Parathyroid adenoma (tissue), 2 donors: ENCODE measurements around the gene CDH4.

Source experiments
- H2AFZ ChIP-seq: fragments of 300-600 bp; sonication (generic); one replicate; pipeline ENCODE4 v1.7.0; 2017; ENCODE audit warnings: antibody characterized with exemption, mild to moderate bottlenecking
- H3K27ac ChIP-seq: fragments of 300-600 bp; sonication (generic); one replicate; pipeline ENCODE4 v1.7.0; 2017
- H3K27me3 ChIP-seq: fragments of 300-600 bp; sonication (generic); one replicate; pipeline ENCODE4 v1.7.0; 2017; ENCODE audit warnings: low read length; ENCODE audit not compliant: control insufficient read depth, insufficient read depth
- H3K36me3 ChIP-seq: fragments of 300-600 bp; sonication (generic); one replicate; pipeline ENCODE4 v1.7.0; 2017; ENCODE audit warnings: low read length; ENCODE audit not compliant: control insufficient read depth, insufficient read depth
- H3K4me1 ChIP-seq: fragments of 300-600 bp; sonication (generic); one replicate; pipeline ENCODE4 v1.7.0; 2017; ENCODE audit warnings: control low read depth
- H3K4me2 ChIP-seq: fragments of 300-600 bp; sonication (generic); one replicate; pipeline ENCODE4 v1.7.0; 2017; ENCODE audit warnings: low read length
- H3K4me3 ChIP-seq: fragments of 300-600 bp; sonication (generic); one replicate; pipeline ENCODE4 v1.7.0; 2017; ENCODE audit warnings: low read depth, low read length
- H3K79me2 ChIP-seq: fragments of 300-600 bp; sonication (generic); one replicate; pipeline ENCODE4 v1.7.0; 2017; ENCODE audit warnings: control low read depth
- H3K9ac ChIP-seq: fragments of 300-600 bp; sonication (generic); one replicate; pipeline ENCODE4 v1.7.0; 2017; ENCODE audit warnings: mild to moderate bottlenecking
- H3K9me3 ChIP-seq: fragments of 300-600 bp; sonication (generic); one replicate; pipeline ENCODE4 v1.7.0; 2017; ENCODE audit warnings: low read length; ENCODE audit not compliant: control insufficient read depth
- TF ChIP-seq, protein P1 (sequence below): fragments of 300-600 bp; sonication (generic); IDR thresholded peaks from one replicate; pipeline ENCODE4 v1.7.0; 2017; ENCODE audit warnings: antibody characterized with exemption, mild to moderate bottlenecking
- donor health status: primary hyperparathyroidism.

Gene CDH4

DNA sequence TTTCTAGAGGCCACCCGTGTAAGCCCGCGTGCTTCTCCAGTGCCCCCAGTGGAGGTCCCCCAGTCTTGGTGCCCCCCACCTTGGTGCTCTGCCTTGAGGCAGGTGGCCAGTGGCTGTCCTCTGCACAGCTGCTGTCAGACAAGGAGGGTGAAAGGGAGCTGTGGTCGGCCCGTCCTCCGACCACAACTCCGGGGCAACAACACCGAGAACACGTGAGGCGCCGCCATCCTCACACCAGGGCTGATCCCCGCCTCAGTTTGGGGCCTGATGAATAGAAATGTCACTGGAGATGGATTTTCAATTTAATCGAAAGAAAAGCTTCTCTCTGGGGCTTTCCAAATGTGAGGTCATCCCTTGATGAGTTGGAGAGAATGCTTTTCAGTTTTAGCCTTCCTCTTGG lies 304.6 kb downstream of the CDH4 start:
- no peak overlapping the region for H2AFZ ChIP-seq
- no peaks in the 10 kb centered on the region for H3K9me3 ChIP-seq
- no peak overlapping the region for H3K9ac ChIP-seq
- TF ChIP-seq, protein P1, sequence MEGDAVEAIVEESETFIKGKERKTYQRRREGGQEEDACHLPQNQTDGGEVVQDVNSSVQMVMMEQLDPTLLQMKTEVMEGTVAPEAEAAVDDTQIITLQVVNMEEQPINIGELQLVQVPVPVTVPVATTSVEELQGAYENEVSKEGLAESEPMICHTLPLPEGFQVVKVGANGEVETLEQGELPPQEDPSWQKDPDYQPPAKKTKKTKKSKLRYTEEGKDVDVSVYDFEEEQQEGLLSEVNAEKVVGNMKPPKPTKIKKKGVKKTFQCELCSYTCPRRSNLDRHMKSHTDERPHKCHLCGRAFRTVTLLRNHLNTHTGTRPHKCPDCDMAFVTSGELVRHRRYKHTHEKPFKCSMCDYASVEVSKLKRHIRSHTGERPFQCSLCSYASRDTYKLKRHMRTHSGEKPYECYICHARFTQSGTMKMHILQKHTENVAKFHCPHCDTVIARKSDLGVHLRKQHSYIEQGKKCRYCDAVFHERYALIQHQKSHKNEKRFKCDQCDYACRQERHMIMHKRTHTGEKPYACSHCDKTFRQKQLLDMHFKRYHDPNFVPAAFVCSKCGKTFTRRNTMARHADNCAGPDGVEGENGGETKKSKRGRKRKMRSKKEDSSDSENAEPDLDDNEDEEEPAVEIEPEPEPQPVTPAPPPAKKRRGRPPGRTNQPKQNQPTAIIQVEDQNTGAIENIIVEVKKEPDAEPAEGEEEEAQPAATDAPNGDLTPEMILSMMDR, result no peak
- peaks cover 4% of the 10 kb centered on the region for H3K27me3 ChIP-seq
- no peak overlapping the region for H3K4me3 ChIP-seq
- no peak overlapping the region for H3K4me2 ChIP-seq
- H3K36me3 ChIP-seq, result no peaks in the 10 kb centered on the region
- H3K79me2 ChIP-seq, result no peaks in the 10 kb centered on the region
- H3K4me1 ChIP-seq, result no peaks in the 10 kb centered on the region
- H3K27ac ChIP-seq, result no peak overlapping the region

DNA sequence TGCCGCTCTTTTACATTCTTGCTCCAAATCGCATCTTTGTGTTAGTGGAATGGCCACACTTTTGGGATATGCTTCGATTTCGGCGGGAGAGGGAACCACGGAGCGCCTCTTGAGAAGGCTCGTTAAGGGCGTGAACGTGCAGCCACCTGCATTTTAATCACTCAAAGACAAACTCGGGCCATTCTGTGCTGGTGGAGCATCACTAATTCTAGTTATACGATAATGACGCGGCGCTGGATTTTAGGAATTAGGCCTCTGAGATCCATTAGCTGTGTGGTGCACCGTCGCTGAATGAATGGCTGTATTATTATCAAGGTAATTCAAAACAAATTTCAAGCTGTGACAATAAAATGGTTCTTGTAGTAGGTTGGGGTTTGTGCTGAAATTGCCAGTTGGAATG lies 305.6 kb downstream of the CDH4 start:
- TF ChIP-seq, protein P1, result no peak
- Histone ChIP-seq H3K9me3 (no peaks in the 10 kb centered on the region), H3K9ac (no peak overlapping the region), H2AFZ (no peak overlapping the region), H3K79me2 (no peaks in the 10 kb centered on the region), H3K27ac (no peak overlapping the region), H3K4me3 (no peak overlapping the region), H3K4me1 (no peaks in the 10 kb centered on the region), H3K4me2 (no peak overlapping the region), H3K27me3 (peaks cover 4% of the 10 kb centered on the region), H3K36me3 (no peaks in the 10 kb centered on the region)

DNA sequence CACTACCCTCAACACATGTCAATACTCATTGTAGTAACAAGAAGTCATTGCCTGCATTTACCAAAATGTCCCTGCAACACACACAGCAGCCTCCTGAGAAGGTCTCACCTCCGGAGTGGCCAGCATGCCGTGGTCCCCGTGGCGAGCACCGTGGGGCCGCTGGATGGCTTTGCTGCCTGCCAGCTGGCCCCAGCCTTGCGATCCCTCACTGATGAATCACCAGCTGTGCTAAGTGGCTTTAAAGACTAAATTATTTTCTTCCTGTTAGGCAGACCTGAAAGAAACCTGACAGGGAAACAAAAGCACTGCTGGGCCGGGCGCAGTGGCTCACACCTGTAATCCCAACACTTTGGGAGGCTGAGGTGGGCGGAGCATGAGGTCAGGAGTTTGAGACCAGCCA lies 306.7 kb downstream of the CDH4 start:
- peaks cover 4% of the 10 kb centered on the region for H3K27me3 ChIP-seq
- no peak overlapping the region for H3K9ac ChIP-seq
- no peak overlapping the region for H2AFZ ChIP-seq
- H3K9me3 ChIP-seq, result no peaks in the 10 kb centered on the region
- H3K4me2 ChIP-seq, result no peak overlapping the region
- H3K4me1 ChIP-seq, result no peaks in the 10 kb centered on the region
- TF ChIP-seq, protein P1, result no peak
- H3K36me3 ChIP-seq, result no peaks in the 10 kb centered on the region
- no peak overlapping the region for H3K4me3 ChIP-seq
- no peak overlapping the region for H3K27ac ChIP-seq
- H3K79me2 ChIP-seq, result no peaks in the 10 kb centered on the region

DNA sequence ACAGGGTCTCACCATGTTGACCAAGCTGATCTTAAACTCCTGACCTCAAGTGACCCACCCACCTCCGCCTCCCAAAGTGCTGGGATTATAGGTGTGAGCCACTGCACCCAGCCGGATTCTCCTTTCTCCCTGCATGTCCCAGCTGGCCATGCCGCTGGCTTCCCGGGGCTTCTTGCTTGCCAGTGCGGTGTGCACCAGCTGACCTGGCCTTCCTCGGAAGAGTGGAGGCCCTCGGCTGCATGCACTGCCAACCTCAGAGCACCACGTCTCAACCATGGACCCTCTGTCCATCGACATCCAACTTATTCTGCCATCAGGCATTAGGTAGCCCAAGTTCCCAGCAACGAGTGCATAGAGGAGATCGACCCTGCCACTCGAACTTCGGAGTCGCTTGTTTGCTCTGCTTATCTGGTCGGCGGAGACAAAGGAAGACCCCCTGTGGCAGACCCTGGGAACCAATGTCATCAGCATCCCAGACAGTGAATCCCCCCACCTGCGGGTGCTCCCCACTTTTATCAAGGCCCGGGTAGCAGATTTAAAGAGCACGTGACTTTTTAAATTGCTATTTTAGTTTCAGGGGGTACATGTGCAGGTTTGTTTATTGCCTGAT lies 307.8 kb downstream of the CDH4 start:
- Histone ChIP-seq H3K9ac (no peak overlapping the region), H2AFZ (no peak overlapping the region), H3K4me1 (no peaks in the 10 kb centered on the region), H3K27ac (no peak overlapping the region), H3K4me2 (no peak overlapping the region), H3K27me3 (peaks cover 7% of the 10 kb centered on the region), H3K36me3 (no peaks in the 10 kb centered on the region), H3K4me3 (no peak overlapping the region), H3K79me2 (no peaks in the 10 kb centered on the region), H3K9me3 (no peaks in the 10 kb centered on the region)
- TF ChIP-seq, protein P1, result no peak

DNA sequence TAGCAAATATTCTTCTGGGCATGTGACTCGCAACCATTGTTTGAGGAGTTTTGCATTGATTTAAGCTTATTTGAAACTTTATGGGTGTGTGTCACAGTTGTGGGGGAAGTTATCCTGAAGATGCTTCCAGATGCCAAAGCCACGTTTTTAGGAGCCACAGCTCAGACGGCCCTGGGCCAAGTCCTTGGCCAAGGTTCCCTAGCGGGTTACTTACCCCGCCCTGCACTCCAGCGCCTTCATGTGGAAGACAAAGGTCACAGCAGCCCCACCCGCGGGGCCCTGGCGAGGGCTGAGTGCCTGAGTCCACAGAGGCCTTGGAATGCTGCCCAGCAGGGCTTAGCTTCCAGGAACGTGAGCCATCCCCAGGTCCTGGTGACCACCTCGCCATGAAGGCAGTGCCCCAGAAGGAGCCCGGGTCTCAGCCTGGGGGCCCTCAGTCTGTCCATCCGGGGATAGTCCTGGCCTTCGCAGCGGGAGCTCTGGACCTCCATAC lies 308.3 kb downstream of the CDH4 start:
- peaks cover 7% of the 10 kb centered on the region for H3K27me3 ChIP-seq
- no peaks in the 10 kb centered on the region for H3K4me1 ChIP-seq
- no peak overlapping the region for H3K4me3 ChIP-seq
- no peaks in the 10 kb centered on the region for H3K9me3 ChIP-seq
- H3K79me2 ChIP-seq, result no peaks in the 10 kb centered on the region
- no peak overlapping the region for H3K27ac ChIP-seq
- no peak overlapping the region for H3K4me2 ChIP-seq
- H2AFZ ChIP-seq, result no peak overlapping the region
- H3K9ac ChIP-seq, result no peak overlapping the region
- TF ChIP-seq, protein P1, result no peak
- no peaks in the 10 kb centered on the region for H3K36me3 ChIP-seq
